OCI-M2 (cell line): ENCODE measurements around the gene OR2M3.
A peak's percentile ranks its signal among the peaks of the same experiment; 100 is the strongest.
"Not testable (repeated sequence)": the region's sequence is repeated elsewhere in the genome, so short reads cannot be mapped to it uniquely, and the experiment has no call there.

Experiments used
- DNase-seq: peaks from one replicate; lab custom pipeline; 2025; ENCODE audit not compliant: unreplicated experiment; lab: John Stamatoyannopoulos, UW

OR2M3 gene

GRCh38 chr1:248196965-248197364, at the start of gene OR2M3:
TSS of gene OR2M3 (plus strand) at chr1:248197265. CDS start at chr1:248203068, 5,803 bp downstream.
- no peak for DNase-seq

- no peak for DNase-seq
Observed at GRCh38 chr1:248152056-248152827, 44.8 kb upstream of the OR2M3 start.

GRCh38 chr1:248155927-248156326, 41.1 kb upstream of the OR2M3 start:
- DNase-seq = no peak

- no peak for DNase-seq
Observed at GRCh38 chr1:248158758-248159157, 38.3 kb upstream of the OR2M3 start.

- DNase-seq = no peak
Observed at GRCh38 chr1:248164031-248164430, 33.0 kb upstream of the OR2M3 start.

- no peak for DNase-seq
Observed at GRCh38 chr1:248165186-248165585, 31.9 kb upstream of the OR2M3 start.

- DNase-seq = no peak
Observed at GRCh38 chr1:248174521-248174920, 22.5 kb upstream of the OR2M3 start, which contains the start of gene OR2M2. TSS of gene OR2M2 (plus strand) at chr1:248174821. CDS start at chr1:248179986, 5,165 bp downstream.

- no peak for DNase-seq
Observed at GRCh38 chr1:248183996-248184395, 13.1 kb upstream of the OR2M3 start.

GRCh38 chr1:248187363-248187762, 9.7 kb upstream of the OR2M3 start:
- DNase-seq = no peak

GRCh38 chr1:248189026-248189425, 8.0 kb upstream of the OR2M3 start:
- DNase-seq = no peak

- DNase-seq = no peak
Observed at GRCh38 chr1:248194117-248194516, 2.9 kb upstream of the OR2M3 start.

- DNase-seq = no peak
Observed at GRCh38 chr1:248215880-248216279, 18.8 kb downstream of the OR2M3 start.

GRCh38 chr1:248225537-248225936, 28.5 kb downstream of the OR2M3 start:
- no peak for DNase-seq

GRCh38 chr1:248229360-248229908, 32.4 kb downstream of the OR2M3 start:
- DNase-seq = no peak

- DNase-seq = no peak
Observed at GRCh38 chr1:248231117-248231516, 34.1 kb downstream of the OR2M3 start, which contains the start of gene OR2M4. TSS of gene OR2M4 (plus strand) at chr1:248231417. CDS start at chr1:248238929, 7,512 bp downstream.

GRCh38 chr1:248239478-248239877, 42.4 kb downstream of the OR2M3 start:
- DNase-seq = no peak

GRCh38 chr1:248243204-248243603, 46.1 kb downstream of the OR2M3 start:
- peak; percentile 7 for DNase-seq

GRCh38 chr1:248259309-248259708, 62.2 kb downstream of the OR2M3 start:
- DNase-seq = not testable (repeated sequence)
